AG20443 (cell line): ENCODE results near the gene HCFC1R1.

Source experiments
- DNase-seq: peaks from one replicate; pipeline ENCODE4 v3.0.0; 2012; ENCODE audit warnings: low spot score, mixed read lengths

The HCFC1R1 gene

GRCh38 chr16:3035972-3036725, 12.4 kb upstream of the HCFC1R1 start:
- DNase-seq, result no peak

DNA sequence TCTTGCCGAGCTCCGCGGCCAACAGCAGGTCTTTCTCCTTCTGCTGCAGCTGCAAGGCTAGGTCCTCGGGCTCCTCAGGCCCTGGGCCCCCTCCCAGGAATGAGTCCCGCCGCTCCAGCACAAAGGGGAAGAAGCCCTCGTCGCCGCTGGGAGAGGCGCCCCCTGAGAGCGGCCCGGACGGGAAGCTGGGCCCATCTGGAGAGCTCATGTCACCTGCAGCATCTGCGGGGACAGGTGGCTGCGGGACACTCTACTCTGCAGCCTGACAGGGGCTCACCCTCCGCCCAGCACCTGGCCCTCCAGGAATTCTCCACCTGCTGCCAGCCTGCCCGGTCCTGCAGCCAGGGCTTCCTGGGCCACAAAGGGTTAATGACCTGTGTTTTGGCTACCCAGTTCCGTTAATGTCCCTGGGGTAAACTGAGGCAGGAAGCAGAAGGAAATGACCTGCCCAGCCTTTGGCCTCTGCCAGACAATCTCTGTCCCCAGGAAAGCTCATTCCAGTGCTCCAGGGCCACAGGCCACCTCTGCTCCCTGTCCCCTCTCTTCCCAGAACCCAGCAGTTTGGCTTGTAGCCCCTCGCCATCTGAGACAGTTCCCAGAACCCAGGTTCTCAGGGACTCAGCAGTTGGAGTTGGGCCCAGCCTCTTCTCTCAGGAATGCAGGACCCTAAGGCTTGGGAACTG, 11.7 kb upstream of the HCFC1R1 start:
- DNase-seq, result no peak

GRCh38 chr16:3032624-3033023, 8.9 kb upstream of the HCFC1R1 start:
- DNase-seq, result no peak

DNA sequence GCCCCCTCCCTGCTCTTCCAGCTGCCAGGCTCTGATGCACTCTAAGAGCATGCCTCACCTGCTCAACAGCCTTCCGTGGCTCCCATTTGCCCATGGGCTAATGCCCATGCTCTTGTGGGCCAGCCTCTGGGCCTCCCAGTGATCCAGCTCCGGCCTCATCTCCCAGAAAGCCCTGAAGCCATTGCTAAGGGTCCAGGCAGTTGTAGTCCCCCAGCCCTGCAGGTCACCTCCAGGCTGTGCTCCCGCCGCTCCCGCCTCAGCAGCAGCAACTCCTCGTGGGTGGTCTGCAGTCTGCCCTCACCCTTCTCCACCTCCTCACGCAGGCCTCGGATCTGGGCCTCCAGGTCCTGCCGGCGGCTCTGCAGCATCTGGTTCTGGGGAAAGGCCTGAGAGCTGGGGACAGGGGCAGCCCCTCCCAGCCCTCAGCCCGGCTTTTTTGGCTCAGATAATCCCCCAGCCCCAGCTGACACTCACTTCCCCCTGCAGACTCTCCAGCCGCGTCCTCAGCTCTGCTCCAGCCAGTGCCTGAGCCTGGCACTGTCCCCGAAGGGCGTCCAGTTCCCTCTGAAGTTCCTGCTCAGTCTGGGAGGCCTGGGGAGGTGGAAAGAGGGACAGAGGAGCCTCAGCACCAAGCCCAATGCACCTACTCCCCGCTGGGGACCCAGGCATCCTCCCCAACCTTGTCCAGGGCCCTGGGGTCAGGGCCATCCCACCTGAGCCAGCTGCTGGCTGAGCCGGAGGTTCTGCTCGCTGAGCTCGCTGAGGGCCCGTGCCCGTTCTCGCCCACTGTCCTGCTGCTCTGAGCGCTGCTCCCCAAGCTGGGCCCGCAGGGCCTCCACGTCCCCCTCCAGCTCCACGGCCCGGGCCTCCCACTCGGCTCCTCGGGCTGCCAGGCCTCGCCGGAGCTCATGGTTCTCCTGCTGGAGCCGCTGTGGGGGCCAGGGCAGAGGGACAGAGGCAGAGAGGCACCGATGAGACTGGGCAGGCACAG, 6.8 kb upstream of the HCFC1R1 start:
- DNase-seq, result no peak

DNA sequence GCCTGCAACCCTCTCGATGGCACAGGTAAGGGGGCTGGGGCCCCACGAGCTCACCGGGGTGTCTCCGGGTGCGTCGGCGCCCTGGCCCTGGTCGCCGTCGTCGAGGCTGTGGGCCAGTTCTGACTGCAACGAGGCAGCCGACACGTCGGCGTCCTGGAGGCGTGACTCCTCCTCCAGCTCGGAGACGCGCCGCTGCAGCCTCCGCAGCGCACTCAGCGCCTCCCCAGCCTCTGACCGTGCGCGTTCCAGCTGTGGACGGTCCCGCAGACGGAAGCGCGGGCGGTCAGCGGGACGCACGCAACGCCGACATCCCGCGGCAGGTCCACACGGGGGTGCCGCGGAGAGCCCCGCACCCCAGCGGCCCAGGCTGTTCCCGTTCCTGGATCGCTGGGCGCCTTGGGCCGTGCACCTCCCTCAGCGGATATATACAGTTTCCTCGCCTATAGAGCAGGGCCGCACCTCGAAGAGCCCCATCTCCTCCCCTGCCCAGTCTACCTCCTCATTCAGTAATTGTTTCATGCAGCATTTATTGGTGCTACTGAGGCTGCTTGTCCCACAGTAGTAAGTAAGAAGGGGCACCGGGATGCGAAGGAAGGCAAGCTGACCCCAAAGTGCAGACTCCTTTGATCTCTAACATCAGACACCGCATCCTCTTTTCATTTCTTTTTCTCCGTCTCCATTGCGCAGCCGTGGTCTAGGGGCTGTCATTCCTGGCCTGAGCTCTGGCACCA, 5.9 kb upstream of the HCFC1R1 start:
- DNase-seq, result peak; percentile 70

DNA sequence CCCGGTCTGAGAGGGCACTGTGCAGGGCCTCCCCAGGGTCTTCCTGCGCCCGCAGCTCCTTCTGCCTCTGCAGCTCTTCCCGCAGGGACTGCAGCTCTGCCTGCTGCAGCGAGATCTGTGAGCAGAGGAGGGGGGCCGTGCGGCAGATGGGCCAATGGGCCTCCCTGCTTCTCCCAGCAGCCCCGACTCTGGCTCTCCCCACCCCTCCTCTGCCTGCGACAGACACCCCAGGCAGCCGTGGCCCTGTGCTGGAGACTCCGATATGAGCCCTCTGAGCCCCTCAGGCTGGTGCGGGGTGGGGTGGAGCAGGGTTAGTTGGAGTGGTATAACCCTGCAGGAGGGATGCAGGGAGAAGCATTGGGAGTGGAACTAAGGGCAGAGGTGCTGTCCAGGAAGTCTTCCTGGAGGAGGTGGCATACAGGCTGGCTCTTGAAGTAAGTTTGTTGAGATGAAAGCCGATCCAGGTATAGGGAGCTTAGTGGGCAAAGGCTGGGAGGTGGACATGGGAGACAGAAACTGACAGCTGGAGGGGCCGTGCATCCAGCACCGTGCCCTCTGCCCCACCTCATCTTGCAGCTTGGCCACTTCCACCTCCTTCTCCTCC, 5.1 kb upstream of the HCFC1R1 start:
- no peak for DNase-seq

- DNase-seq, result peak; percentile 80
Measured at GRCh38 chr16:3027983-3028715, 4.4 kb upstream of the HCFC1R1 start.

DNA sequence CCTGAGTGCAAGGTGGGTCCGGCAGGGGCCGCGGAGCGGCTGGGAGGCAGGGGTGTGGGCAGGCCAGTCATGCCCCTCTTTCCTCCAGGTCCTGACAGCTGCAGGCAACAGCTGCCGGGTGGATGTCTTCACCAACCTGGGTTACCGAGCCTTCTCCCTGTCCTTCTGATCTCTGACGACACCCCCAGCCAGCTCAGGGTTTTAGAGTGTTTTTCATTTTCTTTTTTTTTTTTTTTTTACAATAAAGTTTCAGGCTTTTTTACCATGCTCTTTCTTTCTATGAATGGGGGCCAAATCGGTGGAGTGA, 3.7 kb upstream of the HCFC1R1 start:
- DNase-seq, result no peak

- no peak for DNase-seq
Measured at GRCh38 chr16:3026609-3027488, 3.1 kb upstream of the HCFC1R1 start.

GRCh38 chr16:3026003-3026378, 2.2 kb upstream of the HCFC1R1 start:
- DNase-seq, result no peak

DNA sequence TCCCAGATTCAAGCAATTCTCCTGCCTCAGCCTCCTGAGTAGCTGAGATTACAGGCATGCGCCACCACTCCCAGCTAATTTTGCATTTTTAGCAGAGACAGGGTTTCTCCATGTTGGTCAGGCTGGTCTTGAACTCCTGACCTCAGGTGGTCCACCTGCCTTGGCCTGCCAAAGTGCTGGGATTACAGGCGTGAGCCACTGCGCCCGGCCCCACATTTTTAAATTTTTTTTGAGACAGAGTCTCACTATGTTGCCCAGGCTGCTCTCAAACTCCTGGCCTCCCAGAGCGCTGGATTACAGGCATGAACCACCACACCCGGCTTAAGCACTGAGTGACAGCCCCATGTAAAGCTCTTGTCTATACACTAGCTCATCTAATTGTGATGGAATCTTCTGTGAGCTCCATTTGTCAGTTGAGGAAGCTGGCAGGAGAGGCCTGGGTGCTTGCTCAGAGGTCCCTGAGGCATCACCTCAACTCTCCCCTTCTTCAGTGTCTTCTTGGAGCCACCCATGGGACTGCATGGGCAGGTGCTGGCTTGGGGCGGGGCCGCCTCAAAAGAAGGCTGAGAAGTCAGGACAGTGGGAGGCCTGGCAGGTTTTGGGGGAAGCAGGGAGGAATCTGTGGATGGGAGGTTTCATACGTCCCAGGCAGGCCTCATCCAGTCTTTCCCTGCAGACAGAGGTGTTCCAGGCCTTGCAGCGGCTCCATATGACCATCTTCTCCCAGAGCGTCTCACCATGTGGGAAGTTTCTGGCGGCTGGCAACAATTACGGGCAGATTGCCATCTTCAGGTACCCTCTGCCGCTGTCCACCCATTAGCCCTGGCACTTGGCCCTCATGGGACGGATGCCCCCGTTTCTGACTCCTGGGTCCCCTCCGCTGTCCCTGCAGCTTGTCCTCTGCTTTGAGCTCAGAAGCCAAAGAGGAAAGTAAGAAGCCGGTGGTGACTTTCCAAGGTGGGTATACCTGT, 1.6 kb upstream of the HCFC1R1 start:
- DNase-seq, result no peak

DNA sequence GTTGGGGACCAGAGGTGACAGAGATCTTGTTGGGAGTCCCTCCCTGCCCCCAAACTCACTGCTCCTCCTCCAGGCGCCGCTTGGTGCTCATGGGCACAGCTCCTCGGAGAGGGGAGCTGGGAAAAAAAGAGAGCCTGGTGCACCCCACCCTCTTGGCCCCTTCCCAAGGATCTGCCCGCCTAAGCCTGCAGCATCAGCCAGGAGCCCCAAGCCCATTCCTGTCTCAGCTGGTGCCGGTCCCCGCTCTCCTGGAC, 400 bp downstream of the HCFC1R1 start:
- DNase-seq, result peak; percentile 67

- DNase-seq, result no peak
Measured at GRCh38 chr16:3022684-3023414, 893 bp downstream of the HCFC1R1 start.

DNA sequence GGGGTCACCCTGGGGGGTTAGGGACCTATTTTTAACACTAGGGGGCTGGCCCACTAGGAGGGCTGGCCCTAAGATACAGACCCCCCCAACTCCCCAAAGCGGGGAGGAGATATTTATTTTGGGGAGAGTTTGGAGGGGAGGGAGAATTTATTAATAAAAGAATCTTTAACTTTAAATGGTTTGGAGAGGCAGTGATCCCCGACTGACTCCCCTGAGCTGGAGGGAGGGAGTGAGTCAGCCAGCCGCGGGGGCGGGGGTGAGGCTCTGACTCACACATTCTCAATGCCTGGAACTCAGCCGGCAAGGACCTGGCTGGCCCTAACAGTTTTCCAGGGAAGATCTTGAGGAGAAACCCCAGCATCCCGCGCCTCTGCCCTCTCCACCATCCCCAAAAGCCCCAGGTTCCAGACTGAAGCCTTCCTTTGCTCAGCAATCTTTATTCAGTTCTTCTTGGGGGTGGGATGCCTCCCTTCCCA, 1.5 kb downstream of the HCFC1R1 start:
- peak; percentile 90 for DNase-seq

DNA sequence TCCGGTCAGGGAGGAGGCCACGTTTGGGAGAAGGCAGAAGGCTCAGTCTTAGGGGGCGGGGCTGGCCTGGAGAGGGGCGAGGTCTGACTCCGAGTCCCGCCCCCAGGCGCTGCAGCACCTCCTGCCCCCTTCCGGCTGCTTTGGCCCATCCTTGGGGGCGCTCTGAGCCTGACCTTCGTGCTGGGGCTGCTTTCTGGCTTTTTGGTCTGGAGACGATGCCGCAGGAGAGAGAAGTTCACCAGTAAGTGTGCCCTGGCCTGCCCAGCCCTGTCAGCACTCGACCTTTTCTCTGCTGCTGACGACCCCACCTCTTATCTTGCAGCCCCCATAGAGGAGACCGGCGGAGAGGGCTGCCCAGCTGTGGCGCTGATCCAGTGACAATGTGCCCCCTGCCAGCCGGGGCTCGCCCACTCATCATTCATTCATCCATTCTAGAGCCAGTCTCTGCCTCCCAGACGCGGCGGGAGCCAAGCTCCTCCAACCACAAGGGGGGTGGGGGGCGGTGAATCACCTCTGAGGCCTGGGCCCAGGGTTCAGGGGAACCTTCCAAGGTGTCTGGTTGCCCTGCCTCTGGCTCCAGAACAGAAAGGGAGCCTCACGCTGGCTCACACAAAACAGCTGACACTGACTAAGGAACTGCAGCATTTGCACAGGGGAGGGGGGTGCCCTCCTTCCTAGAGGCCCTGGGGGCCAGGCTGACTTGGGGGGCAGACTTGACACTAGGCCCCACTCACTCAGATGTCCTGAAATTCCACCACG, 2.1 kb downstream of the HCFC1R1 start:
- peak; percentile 82 for DNase-seq

GRCh38 chr16:3020604-3021448, 2.9 kb downstream of the HCFC1R1 start:
- peak; percentile 93 for DNase-seq

GRCh38 chr16:3020247-3020603, 3.5 kb downstream of the HCFC1R1 start, which contains the start of gene TNFRSF12A:
Gene TNFRSF12A (plus strand): TSS chr16:3020368. CDS start chr16:3020398, 30 bp downstream.
- peak; percentile 94 for DNase-seq
